NCI-H345 treated with DMSO at 0.1 percent for 48 hours (cell line): ENCODE results near the gene ZNF37A.
"Not testable (repeated sequence)": the region's sequence is repeated elsewhere in the genome, so short reads cannot be mapped to it uniquely, and the experiment has no call there.

Source experiments
- DNase-seq: peaks from one replicate; lab custom pipeline; 2025; ENCODE audit not compliant: unreplicated experiment; lab: John Stamatoyannopoulos, UW

The ZNF37A gene

DNA sequence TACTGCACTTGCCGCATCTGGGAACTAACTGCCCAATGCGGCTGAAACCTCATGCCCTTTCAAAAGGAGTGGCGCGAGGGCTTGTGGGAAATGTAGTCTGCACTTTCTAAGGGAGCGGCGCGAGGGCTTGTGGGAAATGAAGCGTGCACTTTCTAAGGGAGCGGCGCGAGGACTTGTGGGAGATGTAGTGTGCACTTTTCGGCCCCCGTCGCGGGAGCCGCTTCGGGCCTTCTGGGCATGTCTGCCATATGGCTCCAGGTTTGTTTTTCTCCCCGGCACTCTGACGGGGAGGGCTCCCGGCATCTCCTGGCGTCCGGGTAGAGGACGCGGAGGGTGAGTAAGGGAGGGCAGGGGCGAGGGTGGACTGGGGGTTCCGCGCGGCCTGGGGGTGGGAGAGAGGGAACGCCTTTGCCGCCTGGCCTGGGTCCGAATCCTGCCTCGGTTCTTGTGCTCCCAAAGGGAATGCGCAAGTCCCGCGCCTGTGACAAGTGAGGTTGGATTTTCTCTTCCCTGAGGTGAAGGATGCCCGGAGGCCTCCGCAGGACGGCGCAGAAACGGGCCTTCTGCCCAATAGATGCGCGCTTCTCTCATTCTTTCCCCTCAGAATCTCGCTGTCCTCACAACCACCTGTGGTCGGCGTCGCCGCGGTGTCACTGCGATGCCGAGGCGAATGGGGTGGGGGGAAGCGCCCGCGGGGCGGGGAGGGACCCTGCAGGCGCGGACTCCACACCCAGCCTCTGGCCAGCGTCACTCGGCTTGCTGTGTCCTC lies at the start of gene ZNF37A:
TSS of gene ZNF37A (plus strand) at position 180 of the 769 bp plus-strand sequence. CDS start 2,281 bp downstream, outside the sequence.
- peak; percentile 72 for DNase-seq

- no peak for DNase-seq
Measured at GRCh38 chr10:38045129-38045528, 49.0 kb upstream of the ZNF37A start.

- DNase-seq, result no peak
Measured at GRCh38 chr10:38047666-38048065, 46.5 kb upstream of the ZNF37A start.

GRCh38 chr10:38050212-38050611 lies 43.9 kb upstream of the ZNF37A start:
- DNase-seq, result no peak

DNA sequence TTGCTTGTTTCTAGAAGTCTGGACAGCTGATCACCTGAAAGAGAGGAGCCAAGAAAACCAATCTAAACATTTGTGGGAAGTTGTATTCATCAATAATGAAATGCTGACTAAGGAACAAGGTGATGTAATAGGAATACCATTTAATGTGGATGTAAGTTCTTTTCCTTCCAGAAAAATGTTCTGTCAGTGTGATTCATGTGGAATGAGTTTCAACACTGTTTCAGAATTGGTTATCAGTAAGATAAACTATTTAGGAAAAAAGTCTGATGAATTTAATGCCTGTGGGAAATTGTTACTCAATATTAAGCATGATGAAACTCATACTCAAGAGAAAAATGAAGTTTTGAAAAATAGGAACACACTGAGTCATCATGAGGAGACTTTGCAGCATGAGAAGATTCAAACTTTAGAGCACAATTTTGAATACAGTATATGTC lies 39.8 kb upstream of the ZNF37A start:
- DNase-seq, result no peak

- not testable (repeated sequence) for DNase-seq
Measured at GRCh38 chr10:38055274-38055894, 38.8 kb upstream of the ZNF37A start.

DNA sequence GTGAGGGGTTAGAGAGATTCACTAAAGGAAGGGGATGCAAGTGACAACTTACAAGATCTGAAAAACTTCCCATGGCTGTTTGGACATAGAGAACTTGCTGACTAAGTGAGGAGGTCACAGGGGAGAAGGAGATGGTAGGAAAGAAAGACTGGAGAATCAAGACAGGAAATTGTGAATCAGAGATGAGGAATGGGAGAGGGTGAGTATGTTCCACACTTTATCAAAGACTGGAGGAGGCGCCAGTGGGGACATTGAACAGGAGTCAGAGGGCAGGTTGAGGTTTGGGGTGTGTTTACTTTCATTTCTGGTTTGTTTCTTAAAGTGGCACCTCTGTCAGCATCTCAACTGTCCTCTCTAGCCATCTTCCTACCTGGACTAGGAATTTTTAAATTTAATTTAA lies 24.5 kb upstream of the ZNF37A start:
- not testable (repeated sequence) for DNase-seq

DNA sequence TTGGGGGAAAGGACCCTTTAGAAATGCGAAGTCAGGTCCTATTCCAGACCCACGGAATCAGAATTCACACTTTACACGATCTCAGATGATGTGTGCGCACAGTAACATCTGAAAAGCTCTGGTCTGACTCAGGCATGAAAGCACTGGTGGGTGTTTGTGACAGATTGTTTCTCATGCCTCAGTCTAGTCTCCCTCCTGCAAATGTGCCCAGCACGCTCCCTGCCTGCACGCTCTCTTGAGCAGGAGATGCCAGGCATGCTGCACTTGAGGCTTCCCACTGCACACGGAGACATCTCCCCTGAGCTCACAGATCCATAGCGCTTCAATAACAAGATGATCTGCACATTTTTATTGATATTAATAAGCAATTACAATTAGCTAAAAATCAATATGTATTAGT lies 23.6 kb upstream of the ZNF37A start:
- DNase-seq, result no peak

GRCh38 chr10:38072552-38072951 lies 21.6 kb upstream of the ZNF37A start:
- no peak for DNase-seq

DNA sequence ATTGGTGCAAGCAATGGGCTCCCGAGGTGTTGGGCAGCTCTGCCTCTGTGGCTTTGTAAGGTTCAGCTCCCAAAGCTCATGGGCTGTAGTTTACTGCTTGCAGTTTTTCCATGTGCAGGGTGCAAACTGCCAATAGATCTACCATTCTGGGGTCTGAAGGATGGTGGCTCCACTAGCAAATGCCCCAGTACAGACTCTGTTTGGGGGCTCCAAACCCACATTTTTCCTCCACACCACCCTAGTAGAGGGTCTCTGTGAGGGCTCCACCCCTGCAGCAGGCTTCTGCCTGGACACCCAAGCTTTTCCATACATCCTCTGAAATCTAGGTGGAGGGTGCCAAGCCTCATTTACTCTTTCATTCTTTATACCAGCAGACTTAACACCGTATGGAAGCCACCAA lies 17.4 kb upstream of the ZNF37A start:
- DNase-seq, result no peak

DNA sequence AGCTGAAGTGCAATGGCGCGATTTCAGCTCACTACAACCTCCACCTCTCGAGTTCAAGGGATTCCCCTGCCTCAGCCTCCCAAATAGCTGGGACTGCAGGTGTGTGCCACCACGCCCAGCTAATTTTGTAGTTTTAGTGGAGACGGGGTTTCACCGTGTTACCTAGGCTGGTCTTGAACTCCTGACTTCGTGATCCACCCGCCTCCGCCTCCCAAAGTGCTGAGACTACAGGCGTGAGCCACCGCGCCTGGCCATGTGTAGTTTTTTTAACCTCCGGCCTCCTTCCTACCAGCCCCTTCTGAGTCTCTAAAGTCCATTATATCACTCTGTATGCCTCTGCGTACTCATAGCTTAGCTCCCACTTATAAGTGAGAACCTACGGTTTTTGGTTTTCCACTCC lies 819 bp upstream of the ZNF37A start:
- not testable (repeated sequence) for DNase-seq

GRCh38 chr10:38093816-38094157 lies 350 bp upstream of the ZNF37A start:
- no peak for DNase-seq

DNA sequence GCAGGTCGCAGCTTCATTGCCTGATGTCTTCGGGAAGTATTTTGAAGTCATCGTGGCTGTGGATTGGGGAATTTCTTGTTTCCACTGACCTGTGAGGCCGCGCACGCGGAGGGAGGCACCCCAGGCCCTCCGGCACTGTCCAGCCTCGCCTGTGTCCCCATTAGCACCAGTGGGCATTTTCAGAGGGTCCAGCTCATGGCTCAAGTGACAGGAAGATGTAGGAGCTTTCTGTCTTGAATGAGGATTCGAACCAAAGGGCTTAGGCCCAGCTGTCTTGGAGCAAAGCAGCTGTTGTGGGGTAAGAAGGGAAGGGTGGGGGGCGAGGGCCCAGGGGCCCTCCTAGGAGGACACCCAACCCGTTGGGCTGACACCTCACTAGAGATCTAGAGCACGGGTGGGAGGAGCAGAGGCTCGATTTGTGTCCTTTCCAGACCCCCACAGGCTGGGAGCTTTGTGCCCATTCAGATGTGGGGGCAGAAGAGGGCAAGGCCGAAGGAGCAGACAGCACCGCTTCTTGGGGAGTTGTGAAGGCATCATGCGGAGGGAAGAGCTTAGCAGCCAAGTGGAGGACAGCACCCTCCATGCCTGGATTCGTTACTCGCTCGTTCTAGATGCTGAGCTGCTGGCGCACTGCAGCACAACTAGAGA lies 914 bp downstream of the ZNF37A start:
- no peak for DNase-seq

- DNase-seq, result no peak
Measured at GRCh38 chr10:38102880-38103279, 8.7 kb downstream of the ZNF37A start.

GRCh38 chr10:38103756-38104155 lies 9.6 kb downstream of the ZNF37A start:
- no peak for DNase-seq

- no peak for DNase-seq
Measured at GRCh38 chr10:38112159-38112558, 18.0 kb downstream of the ZNF37A start.

DNA sequence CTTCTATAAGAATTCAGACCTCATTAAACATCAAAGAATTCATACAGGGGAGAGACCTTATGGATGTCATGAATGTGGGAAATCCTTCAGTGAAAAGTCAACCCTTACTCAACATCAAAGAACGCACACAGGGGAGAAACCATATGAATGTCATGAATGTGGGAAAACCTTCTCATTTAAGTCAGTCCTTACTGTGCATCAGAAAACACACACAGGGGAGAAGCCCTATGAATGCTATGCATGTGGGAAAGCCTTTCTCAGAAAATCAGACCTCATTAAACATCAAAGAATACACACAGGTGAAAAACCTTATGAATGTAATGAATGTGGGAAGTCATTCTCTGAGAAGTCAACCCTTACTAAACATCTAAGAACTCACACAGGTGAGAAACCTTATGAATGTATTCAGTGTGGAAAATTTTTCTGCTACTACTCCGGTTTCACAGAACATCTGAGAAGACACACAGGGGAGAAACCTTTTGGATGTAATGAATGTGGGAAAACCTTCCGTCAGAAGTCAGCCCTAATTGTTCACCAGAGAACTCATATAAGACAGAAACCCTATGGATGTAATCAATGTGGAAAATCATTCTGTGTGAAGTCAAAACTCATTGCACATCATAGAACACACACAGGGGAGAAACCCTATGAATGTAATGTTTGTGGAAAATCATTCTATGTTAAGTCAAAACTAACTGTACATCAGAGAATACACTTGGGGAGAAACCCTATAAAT lies 24.1 kb downstream of the ZNF37A start:
- DNase-seq, result no peak

GRCh38 chr10:38119038-38119437 lies 24.9 kb downstream of the ZNF37A start:
- no peak for DNase-seq

DNA sequence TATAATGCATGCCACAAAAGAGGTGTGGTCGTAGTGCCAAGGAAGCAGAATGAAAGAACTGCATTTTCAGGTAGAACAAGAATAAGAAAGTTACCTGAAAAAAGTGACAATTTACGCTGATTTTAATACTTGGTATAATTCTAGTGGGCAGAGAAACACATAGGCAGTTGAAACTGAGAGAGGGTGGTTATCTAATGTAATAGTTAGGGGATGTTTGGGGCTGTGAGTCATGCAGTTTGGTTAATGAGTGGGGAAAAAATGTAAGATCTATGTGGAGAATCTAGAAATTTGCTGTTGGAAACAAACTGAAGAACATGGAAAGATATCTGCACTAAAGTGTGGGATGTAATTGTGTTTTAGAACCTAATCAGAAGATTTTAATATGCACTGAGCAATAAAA lies 33.7 kb downstream of the ZNF37A start:
- no peak for DNase-seq

- DNase-seq, result no peak
Measured at GRCh38 chr10:38143587-38143986, 49.5 kb downstream of the ZNF37A start.

- no peak for DNase-seq
Measured at GRCh38 chr10:38146579-38147333, 52.6 kb downstream of the ZNF37A start.
